GM13977 (cell line): Measurements from ENCODE around the gene LAPTM5.
A peak's percentile ranks its signal among the peaks of the same experiment; 100 is the strongest.

Source experiments
- DNase-seq: peaks from one replicate; pipeline ENCODE4 v3.0.0; 2012; ENCODE audit warnings: low spot score
- CTCF ChIP-seq: IDR thresholded peaks from 2 replicates; pipeline ENCODE4 v1.5.1; 2012; ENCODE audit warnings: mild to moderate bottlenecking, control low read depth; ENCODE audit not compliant: insufficient read depth; ENCODE audit errors: extremely low read depth, missing control alignments
- in situ Hi-C: fragments of 300-500 bp; cut with MboI; formaldehyde crosslinking; loops from one replicate; pipeline ENCODE4 v1.12.0; 2022; ENCODE audit warnings: low sequenced_read_pairs, low pct_unique_long_range_greater_than_20kb, mixed read lengths, inconsistent platforms; ENCODE audit not compliant: unreplicated experiment

LAPTM5 gene

GRCh38 chr1:30755746-30756145 lies 1.8 kb downstream of the LAPTM5 start:
- no peak for DNase-seq
- in situ Hi-C loops: no loop called here

GRCh38 chr1:30755334-30755733 lies 2.2 kb downstream of the LAPTM5 start:
- DNase-seq: no peak
- in situ Hi-C loops: no loop called here
- no peak for TF ChIP-seq CTCF

More at GRCh38 chr1:30755746-30756145, 1.8 kb downstream of the LAPTM5 start:
- TF ChIP-seq CTCF: no peak

GRCh38 chr1:30754684-30755171 lies 2.8 kb downstream of the LAPTM5 start:
- in situ Hi-C loops: no loop called here
- DNase-seq: peak; percentile 72
- TF ChIP-seq CTCF: no peak

- TF ChIP-seq CTCF: no peak
- no peak for DNase-seq
- in situ Hi-C loops: no loop called here
These were observed 3.9 kb downstream of the LAPTM5 start for GRCh38 chr1:30753660-30754123.

- in situ Hi-C loops: no loop called here
- no peak for DNase-seq
- no peak for TF ChIP-seq CTCF
These were observed 4.5 kb downstream of the LAPTM5 start for GRCh38 chr1:30753118-30753517.

GRCh38 chr1:30752651-30752908 lies 5.0 kb downstream of the LAPTM5 start:
- in situ Hi-C loops: no loop called here
- no peak for TF ChIP-seq CTCF

GRCh38 chr1:30751830-30752650 lies 5.5 kb downstream of the LAPTM5 start:
- no peak for TF ChIP-seq CTCF
- DNase-seq: no peak
- in situ Hi-C loops: no loop called here

More at GRCh38 chr1:30752651-30752908, 5.0 kb downstream of the LAPTM5 start:
- no peak for DNase-seq
